Measurements from ENCODE around the gene CENPP.

DNA sequence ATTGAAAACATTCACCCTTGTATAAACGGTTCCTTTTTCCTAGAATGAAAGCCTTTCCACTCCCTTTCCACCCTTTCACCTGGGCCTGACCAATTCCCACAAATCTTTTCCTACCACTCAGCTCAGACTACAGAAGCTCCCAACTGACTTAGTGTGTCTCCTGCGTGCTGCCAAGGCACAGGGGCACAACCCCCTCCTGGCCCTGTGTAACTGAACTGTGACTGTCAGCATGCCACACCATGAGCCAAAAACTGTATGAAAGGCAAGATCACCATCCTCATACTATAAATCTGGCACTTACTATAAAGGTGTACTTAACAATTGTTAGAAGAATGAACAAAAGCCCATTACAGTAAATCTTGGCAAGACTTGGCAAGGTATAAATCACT is 12.1 kb upstream of the CENPP start:
- TF ChIP-seq, protein P1, sequence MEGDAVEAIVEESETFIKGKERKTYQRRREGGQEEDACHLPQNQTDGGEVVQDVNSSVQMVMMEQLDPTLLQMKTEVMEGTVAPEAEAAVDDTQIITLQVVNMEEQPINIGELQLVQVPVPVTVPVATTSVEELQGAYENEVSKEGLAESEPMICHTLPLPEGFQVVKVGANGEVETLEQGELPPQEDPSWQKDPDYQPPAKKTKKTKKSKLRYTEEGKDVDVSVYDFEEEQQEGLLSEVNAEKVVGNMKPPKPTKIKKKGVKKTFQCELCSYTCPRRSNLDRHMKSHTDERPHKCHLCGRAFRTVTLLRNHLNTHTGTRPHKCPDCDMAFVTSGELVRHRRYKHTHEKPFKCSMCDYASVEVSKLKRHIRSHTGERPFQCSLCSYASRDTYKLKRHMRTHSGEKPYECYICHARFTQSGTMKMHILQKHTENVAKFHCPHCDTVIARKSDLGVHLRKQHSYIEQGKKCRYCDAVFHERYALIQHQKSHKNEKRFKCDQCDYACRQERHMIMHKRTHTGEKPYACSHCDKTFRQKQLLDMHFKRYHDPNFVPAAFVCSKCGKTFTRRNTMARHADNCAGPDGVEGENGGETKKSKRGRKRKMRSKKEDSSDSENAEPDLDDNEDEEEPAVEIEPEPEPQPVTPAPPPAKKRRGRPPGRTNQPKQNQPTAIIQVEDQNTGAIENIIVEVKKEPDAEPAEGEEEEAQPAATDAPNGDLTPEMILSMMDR (IDR thresholded peaks at IDR 0.05; ENCODE audit: low read length): no peak
- no peak for TF ChIP-seq EZH2 (IDR thresholded peaks at IDR 0.05; ENCODE audit: borderline replicate concordance, low read length)

Data from OCI-LY1 (cell line).